ENCODE data around the gene LNPK. TPM values are rescaled to one million over a fixed set of nuclear protein-coding genes. Genes with fewer than 3 reads are reported as not detected.

Gene LNPK
- total and polyA plus RNA-seq, 2 experiments from 2014 or later = 5.4 to 8.1 TPM

DNA sequence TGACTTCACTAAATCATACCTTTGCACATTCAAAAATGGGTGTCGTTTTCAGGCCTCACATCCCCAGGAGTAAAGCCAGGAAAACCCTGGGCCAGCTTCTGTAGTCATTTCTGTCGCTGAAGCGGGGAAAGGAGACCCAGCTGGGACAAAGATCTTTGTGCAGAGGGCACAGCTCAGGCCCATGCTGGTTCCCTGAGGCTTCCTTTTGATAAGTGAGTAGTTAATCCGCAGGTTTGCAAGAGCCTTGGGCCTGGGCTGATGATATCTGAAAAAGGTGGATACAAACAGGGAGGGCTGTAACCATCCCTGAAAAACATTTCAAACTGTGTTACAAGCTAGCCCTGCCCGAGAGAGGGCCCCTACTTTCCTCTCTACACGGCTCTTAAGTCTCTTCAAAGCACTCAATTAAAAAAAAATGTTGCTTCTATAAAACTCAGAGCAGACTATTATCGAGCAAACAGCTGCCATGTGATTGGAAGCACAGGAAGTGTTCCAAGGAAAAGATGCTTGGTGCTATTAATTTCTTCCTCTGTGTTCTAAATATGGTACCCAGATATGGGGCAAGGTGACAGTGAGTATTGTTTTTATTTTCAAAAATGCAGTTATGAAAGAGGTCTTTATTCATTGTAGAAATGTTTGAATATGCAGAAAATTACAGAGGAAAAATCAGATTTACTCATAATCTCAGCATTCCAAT, 117.2 kb downstream of the LNPK start (continued):
- TF ChIP-seq, protein P1, sequence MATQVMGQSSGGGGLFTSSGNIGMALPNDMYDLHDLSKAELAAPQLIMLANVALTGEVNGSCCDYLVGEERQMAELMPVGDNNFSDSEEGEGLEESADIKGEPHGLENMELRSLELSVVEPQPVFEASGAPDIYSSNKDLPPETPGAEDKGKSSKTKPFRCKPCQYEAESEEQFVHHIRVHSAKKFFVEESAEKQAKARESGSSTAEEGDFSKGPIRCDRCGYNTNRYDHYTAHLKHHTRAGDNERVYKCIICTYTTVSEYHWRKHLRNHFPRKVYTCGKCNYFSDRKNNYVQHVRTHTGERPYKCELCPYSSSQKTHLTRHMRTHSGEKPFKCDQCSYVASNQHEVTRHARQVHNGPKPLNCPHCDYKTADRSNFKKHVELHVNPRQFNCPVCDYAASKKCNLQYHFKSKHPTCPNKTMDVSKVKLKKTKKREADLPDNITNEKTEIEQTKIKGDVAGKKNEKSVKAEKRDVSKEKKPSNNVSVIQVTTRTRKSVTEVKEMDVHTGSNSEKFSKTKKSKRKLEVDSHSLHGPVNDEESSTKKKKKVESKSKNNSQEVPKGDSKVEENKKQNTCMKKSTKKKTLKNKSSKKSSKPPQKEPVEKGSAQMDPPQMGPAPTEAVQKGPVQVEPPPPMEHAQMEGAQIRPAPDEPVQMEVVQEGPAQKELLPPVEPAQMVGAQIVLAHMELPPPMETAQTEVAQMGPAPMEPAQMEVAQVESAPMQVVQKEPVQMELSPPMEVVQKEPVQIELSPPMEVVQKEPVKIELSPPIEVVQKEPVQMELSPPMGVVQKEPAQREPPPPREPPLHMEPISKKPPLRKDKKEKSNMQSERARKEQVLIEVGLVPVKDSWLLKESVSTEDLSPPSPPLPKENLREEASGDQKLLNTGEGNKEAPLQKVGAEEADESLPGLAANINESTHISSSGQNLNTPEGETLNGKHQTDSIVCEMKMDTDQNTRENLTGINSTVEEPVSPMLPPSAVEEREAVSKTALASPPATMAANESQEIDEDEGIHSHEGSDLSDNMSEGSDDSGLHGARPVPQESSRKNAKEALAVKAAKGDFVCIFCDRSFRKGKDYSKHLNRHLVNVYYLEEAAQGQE (IDR thresholded peaks at IDR 0.05; ENCODE audit: unreplicated experiment) = no peak
- TF ChIP-seq POLR2AphosphoS5 (IDR thresholded peaks at IDR 0.05; ENCODE audit: low read depth) (no peak), JUNB (IDR thresholded peaks at IDR 0.05; ENCODE audit: unreplicated experiment) (no peak), CREB1 (CRISPR knock-in tag; IDR thresholded peaks at IDR 0.05; ENCODE audit: low read depth) (no peak)

DNA sequence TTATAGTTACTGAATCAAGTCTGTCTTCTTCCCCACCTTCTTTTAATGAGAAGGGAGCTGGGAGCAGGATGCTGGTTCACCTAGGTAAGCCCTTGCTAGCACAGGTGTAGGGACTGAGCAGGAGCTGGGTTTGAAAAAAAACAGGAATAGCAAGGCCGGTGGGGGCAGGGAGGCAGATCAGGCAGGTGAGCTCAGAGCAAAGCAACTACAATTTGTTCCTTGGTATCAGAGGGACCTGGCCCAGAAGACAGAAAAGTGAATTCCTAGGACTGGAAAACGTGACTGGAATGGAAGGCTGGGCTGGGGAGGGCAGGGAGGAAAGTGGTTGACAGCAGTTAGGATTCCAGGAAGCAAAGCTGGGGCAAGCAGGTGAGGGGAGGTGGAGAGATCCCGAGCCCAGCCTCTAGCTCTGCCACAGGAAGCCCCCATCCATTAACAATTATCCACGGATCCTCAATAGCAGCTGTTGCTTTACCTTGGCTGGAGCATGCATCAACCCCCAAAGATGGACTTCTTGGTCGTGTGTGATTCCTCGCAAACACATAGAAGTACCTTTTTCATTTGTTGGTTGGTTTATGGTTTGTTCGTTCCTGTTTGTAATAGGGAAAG, 118.4 kb downstream of the LNPK start:
- Histone ChIP-seq H2AFZ (peak overlapping the region; percentile 99), H3K4me2 (peak overlapping the region; percentile 52)
- TF ChIP-seq EZH2phosphoT487 (IDR thresholded peaks at IDR 0.05; ENCODE audit: unreplicated experiment) (no peak), JUNB (IDR thresholded peaks at IDR 0.05; ENCODE audit: unreplicated experiment) (no peak), POLR2AphosphoS5 (IDR thresholded peaks at IDR 0.05; ENCODE audit: low read depth) (no peak), ZNF331 (CRISPR knock-in tag; IDR thresholded peaks at IDR 0.05; ENCODE audit: low read depth) (no peak), CREB1 (CRISPR knock-in tag; IDR thresholded peaks at IDR 0.05; ENCODE audit: low read depth) (no peak)
- TF ChIP-seq, protein P2, sequence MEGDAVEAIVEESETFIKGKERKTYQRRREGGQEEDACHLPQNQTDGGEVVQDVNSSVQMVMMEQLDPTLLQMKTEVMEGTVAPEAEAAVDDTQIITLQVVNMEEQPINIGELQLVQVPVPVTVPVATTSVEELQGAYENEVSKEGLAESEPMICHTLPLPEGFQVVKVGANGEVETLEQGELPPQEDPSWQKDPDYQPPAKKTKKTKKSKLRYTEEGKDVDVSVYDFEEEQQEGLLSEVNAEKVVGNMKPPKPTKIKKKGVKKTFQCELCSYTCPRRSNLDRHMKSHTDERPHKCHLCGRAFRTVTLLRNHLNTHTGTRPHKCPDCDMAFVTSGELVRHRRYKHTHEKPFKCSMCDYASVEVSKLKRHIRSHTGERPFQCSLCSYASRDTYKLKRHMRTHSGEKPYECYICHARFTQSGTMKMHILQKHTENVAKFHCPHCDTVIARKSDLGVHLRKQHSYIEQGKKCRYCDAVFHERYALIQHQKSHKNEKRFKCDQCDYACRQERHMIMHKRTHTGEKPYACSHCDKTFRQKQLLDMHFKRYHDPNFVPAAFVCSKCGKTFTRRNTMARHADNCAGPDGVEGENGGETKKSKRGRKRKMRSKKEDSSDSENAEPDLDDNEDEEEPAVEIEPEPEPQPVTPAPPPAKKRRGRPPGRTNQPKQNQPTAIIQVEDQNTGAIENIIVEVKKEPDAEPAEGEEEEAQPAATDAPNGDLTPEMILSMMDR (conservative IDR thresholded peaks at IDR 0.05; ENCODE audit: low read depth in 2 of 2) = no peak
- TF ChIP-seq, protein P3, sequence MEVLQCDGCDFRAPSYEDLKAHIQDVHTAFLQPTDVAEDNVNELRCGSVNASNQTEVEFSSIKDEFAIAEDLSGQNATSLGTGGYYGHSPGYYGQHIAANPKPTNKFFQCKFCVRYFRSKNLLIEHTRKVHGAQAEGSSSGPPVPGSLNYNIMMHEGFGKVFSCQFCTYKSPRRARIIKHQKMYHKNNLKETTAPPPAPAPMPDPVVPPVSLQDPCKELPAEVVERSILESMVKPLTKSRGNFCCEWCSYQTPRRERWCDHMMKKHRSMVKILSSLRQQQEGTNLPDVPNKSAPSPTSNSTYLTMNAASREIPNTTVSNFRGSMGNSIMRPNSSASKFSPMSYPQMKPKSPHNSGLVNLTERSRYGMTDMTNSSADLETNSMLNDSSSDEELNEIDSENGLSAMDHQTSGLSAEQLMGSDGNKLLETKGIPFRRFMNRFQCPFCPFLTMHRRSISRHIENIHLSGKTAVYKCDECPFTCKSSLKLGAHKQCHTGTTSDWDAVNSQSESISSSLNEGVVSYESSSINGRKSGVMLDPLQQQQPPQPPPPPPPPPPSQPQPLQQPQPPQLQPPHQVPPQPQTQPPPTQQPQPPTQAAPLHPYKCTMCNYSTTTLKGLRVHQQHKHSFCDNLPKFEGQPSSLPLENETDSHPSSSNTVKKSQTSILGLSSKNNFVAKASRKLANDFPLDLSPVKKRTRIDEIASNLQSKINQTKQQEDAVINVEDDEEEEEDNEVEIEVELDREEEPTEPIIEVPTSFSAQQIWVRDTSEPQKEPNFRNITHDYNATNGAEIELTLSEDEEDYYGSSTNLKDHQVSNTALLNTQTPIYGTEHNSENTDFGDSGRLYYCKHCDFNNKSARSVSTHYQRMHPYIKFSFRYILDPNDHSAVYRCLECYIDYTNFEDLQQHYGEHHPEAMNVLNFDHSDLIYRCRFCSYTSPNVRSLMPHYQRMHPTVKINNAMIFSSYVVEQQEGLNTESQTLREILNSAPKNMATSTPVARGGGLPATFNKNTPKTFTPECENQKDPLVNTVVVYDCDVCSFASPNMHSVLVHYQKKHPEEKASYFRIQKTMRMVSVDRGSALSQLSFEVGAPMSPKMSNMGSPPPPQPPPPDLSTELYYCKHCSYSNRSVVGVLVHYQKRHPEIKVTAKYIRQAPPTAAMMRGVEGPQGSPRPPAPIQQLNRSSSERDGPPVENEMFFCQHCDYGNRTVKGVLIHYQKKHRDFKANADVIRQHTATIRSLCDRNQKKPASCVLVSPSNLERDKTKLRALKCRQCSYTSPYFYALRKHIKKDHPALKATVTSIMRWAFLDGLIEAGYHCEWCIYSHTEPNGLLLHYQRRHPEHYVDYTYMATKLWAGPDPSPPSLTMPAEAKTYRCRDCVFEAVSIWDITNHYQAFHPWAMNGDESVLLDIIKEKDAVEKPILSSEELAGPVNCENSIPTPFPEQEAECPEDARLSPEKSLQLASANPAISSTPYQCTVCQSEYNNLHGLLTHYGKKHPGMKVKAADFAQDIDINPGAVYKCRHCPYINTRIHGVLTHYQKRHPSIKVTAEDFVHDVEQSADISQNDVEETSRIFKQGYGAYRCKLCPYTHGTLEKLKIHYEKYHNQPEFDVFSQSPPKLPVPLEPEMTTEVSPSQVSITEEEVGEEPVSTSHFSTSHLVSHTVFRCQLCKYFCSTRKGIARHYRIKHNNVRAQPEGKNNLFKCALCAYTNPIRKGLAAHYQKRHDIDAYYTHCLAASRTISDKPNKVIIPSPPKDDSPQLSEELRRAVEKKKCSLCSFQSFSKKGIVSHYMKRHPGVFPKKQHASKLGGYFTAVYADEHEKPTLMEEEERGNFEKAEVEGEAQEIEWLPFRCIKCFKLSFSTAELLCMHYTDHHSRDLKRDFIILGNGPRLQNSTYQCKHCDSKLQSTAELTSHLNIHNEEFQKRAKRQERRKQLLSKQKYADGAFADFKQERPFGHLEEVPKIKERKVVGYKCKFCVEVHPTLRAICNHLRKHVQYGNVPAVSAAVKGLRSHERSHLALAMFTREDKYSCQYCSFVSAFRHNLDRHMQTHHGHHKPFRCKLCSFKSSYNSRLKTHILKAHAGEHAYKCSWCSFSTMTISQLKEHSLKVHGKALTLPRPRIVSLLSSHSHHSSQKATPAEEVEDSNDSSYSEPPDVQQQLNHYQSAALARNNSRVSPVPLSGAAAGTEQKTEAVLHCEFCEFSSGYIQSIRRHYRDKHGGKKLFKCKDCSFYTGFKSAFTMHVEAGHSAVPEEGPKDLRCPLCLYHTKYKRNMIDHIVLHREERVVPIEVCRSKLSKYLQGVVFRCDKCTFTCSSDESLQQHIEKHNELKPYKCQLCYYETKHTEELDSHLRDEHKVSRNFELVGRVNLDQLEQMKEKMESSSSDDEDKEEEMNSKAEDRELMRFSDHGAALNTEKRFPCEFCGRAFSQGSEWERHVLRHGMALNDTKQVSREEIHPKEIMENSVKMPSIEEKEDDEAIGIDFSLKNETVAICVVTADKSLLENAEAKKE (CRISPR knock-in tag; IDR thresholded peaks at IDR 0.05) = no peak

More for the DNA sequence above, 118.4 kb downstream of the LNPK start:
- no peaks in the 10 kb centered on the region for H3K36me3 Mint-ChIP-seq (ENCODE audit: low read depth)
- H4K20me1 ChIP-seq (replicated peaks; ENCODE audit: insufficient read depth) = no peaks in the 10 kb centered on the region
- H3K9me3 Mint-ChIP-seq = no peaks in the 10 kb centered on the region
- H3K27ac ChIP-seq (ENCODE audit: low read depth) = no peak overlapping the region; the same call in 1 of the 2 replicates
- peak overlapping the region; percentile 43; the same call in 1 of the 3 replicates for H3K4me3 Mint-ChIP-seq
- peak overlapping the region; percentile 78 for H3K27ac Mint-ChIP-seq
- H3K4me1 Mint-ChIP-seq = peaks cover 20% of the 10 kb centered on the region
- H3K4me1 ChIP-seq (ENCODE audit: insufficient read depth) = peaks cover 16% of the 10 kb centered on the region
- peaks cover 2% of the 10 kb centered on the region for H3K27me3 Mint-ChIP-seq (ENCODE audit: insufficient read depth, low read depth, poor library complexity)
- H3K79me2 ChIP-seq (replicated peaks; ENCODE audit: insufficient read depth) = no peaks in the 10 kb centered on the region
- H3K27me3 ChIP-seq (ENCODE audit: insufficient read depth) = no peaks in the 10 kb centered on the region
- peak overlapping the region; percentile 16; the same call in 1 of the 2 replicates for H3K4me3 ChIP-seq
- H3F3A ChIP-seq (replicated peaks; ENCODE audit: low read depth) = no peaks in the 10 kb centered on the region
- peak; percentile 64 for DNase-seq (ENCODE audit: low spot score)
- ATAC-seq = peak; percentile 85
- no peaks in the 10 kb centered on the region for H3K36me3 ChIP-seq (ENCODE audit: insufficient read depth)
- H3K9me2 ChIP-seq (ENCODE audit: insufficient read depth) = no peaks in the 10 kb centered on the region
